Endothelial cell of umbilical vein (primary cell): Measurements from ENCODE around the gene PTTG1IP. TPM values are rescaled to one million over a fixed set of nuclear protein-coding genes. Genes with fewer than 3 reads are reported as not detected.

Source experiments
- BruUV-seq: library from RNA; stranded (reverse); fragments of 400-500 nt; replicated peaks from 2 replicates; lab custom pipeline; 2021; lab: Mats Ljungman, UMichigan
- CTCF ChIA-PET: fragments of 300-600, 350-600 bp; sonication (Branson Sonifier 250); formaldehyde crosslinking; loops from one replicate; lab custom pipeline; 2021; ENCODE audit warnings: antibody characterized with exemption, inconsistent platforms; lab: Charles Lee
- POLR2A ChIA-PET: fragments of 300-600, 350-600 bp; sonication (Branson Sonifier 250); formaldehyde crosslinking; loops from one replicate; lab custom pipeline; 2021; ENCODE audit warnings: antibody characterized with exemption, inconsistent platforms; lab: Charles Lee
- DNase-seq: peaks from one replicate; pipeline ENCODE4 v3.0.0-alpha.2; 2011; ENCODE audit warnings: low read depth, low spot score
- FAIRE-seq: peaks from 2 replicates; lab custom pipeline; 2011; peaks lifted over from hg19 to GRCh38; lab: Jason Lieb, UNC
- H2AFZ ChIP-seq: 2 replicates; pipeline ENCODE4 v1.6.0; 2012; ENCODE audit warnings: low read depth, low read length, control low read depth, inconsistent platforms
- H3K27ac ChIP-seq: 2 replicates; pipeline ENCODE4 v1.5.1; 2011; ENCODE audit warnings: low read depth, mild to moderate bottlenecking, control low read depth, low read length, moderate library complexity; ENCODE audit not compliant: insufficient read depth
- H3K27me3 ChIP-seq, 2 experiments: 2 replicates each; pipeline versions ENCODE4 v1.6.0 to v1.6.1; 2011; ENCODE audit warnings: low read length in 2 of 2, mixed read lengths in 1 of 2; ENCODE audit not compliant: control insufficient read depth in 2 of 2, insufficient read depth in 2 of 2
- H3K36me3 ChIP-seq, 2 experiments: 2 replicates in 1 of 2; 3 replicates in 1 of 2; pipeline ENCODE4 v1.5.1; 2011; ENCODE audit warnings: low read length in 2 of 2, mild to moderate bottlenecking in 1 of 2, moderate library complexity in 1 of 2; ENCODE audit not compliant: control insufficient read depth in 2 of 2, insufficient read depth in 2 of 2; ENCODE audit errors: extremely low read depth in 1 of 2
- H3K4me1 ChIP-seq: 3 replicates; pipeline ENCODE4 v1.5.1; 2011; ENCODE audit warnings: mild to moderate bottlenecking, low read length; ENCODE audit not compliant: control insufficient read depth, insufficient read depth; ENCODE audit errors: extremely low read depth
- H3K4me2 ChIP-seq: 2 replicates; pipeline ENCODE4 v1.6.1; 2011; ENCODE audit warnings: low read length, control low read depth, mixed read lengths; ENCODE audit not compliant: insufficient read depth
- H3K4me3 ChIP-seq, 3 experiments: fragments of 200-600 bp in 1 of 3; sonication (generic), shearing (Covaris generic) in 1 of 3; replicated peaks in 1 of 3; 2 replicates each; pipeline ENCODE4 v1.5.1; 2011 to 2016; ENCODE audit warnings: control low read depth in 3 of 3, low read length in 3 of 3, mild to moderate bottlenecking in 2 of 3, inconsistent platforms in 1 of 3, low read depth in 1 of 3, moderate library complexity in 1 of 3; ENCODE audit not compliant: insufficient read depth in 1 of 3
- H3K79me2 ChIP-seq: 2 replicates; pipeline ENCODE4 v1.6.0; 2012; ENCODE audit warnings: low read length, inconsistent platforms; ENCODE audit not compliant: control insufficient read depth, insufficient read depth
- H3K9ac ChIP-seq: replicated peaks from 2 replicates; pipeline ENCODE3; 2011; ENCODE audit warnings: low read length, control low read depth; ENCODE audit not compliant: insufficient read depth; ENCODE audit errors: extremely low read depth
- H3K9me1 ChIP-seq: replicated peaks from 3 replicates; pipeline ENCODE4 v1.6.0; 2011; ENCODE audit warnings: mild to moderate bottlenecking, low read length; ENCODE audit not compliant: control insufficient read depth, insufficient read depth; ENCODE audit errors: extremely low read depth
- H3K9me3 ChIP-seq: replicated peaks from 2 replicates; pipeline ENCODE4 v1.5.1; 2012; ENCODE audit warnings: low read length, inconsistent platforms; ENCODE audit not compliant: control insufficient read depth, insufficient read depth
- H4K20me1 ChIP-seq: replicated peaks from 2 replicates; pipeline ENCODE3; 2011; ENCODE audit warnings: mild to moderate bottlenecking, low read length; ENCODE audit not compliant: control insufficient read depth, insufficient read depth; ENCODE audit errors: extremely low read depth
- EZH2 ChIP-seq: IDR thresholded peaks from 2 replicates; pipeline ENCODE4 v1.6.1; 2012; ENCODE audit warnings: borderline replicate concordance, low read depth, mild to moderate bottlenecking, moderate library complexity, low read length, inconsistent platforms; ENCODE audit not compliant: severe bottlenecking
- FOS ChIP-seq: IDR thresholded peaks from 2 replicates; pipeline ENCODE4 v1.6.1; 2011; ENCODE audit warnings: mild to moderate bottlenecking, low read length, moderate library complexity, borderline replicate concordance; ENCODE audit not compliant: insufficient read depth
- GATA2 ChIP-seq: IDR thresholded peaks from 2 replicates; pipeline ENCODE4 v1.7.0; 2011; ENCODE audit warnings: low read depth, mild to moderate bottlenecking, moderate library complexity, mixed read lengths, low read length; ENCODE audit not compliant: insufficient read length, insufficient read depth
- JUN ChIP-seq: IDR thresholded peaks from 2 replicates; pipeline ENCODE4 v1.6.1; 2011; ENCODE audit warnings: borderline replicate concordance, low read depth; ENCODE audit not compliant: insufficient read length, insufficient read depth
- MYC ChIP-seq: IDR thresholded peaks from one replicate; pipeline ENCODE4 v1.6.1; 2011; ENCODE audit warnings: mild to moderate bottlenecking, low read depth, low read length
- POLR2A ChIP-seq: IDR thresholded peaks from 2 replicates; pipeline ENCODE4 v1.6.1; 2012; ENCODE audit warnings: low read depth, mild to moderate bottlenecking, control low read depth, low read length
- POLR2AphosphoS5 ChIP-seq: IDR thresholded peaks from 2 replicates; pipeline ENCODE4 v1.6.1; 2012; ENCODE audit warnings: low read depth, mild to moderate bottlenecking, control low read depth, low read length, moderate library complexity; ENCODE audit not compliant: insufficient read depth
- dilution Hi-C: fragments of 300-500 bp; cut with MboI; formaldehyde crosslinking; loops from one replicate; pipeline ENCODE4 v1.15.0; 2019; ENCODE audit warnings: low sequenced_read_pairs; ENCODE audit not compliant: extremely low pct_ligation_motif_present
- intact Hi-C: fragments of 100-400 bp; cut with micrococcal nuclease; formaldehyde crosslinking; loops from one replicate; pipeline ENCODE4 v1.10.0; 2022
- polyA plus RNA-seq, 4 experiments: library from polyadenylated mRNA; depleted of rRNA in 3 of 4; stranded (reverse) in 3 of 4; unstranded in 1 of 4; fragments of >200 nt; gene quantifications; 2 replicates each; pipeline versions ENCODE4 v1.2.1 to v1.2.3, GENCODE V29; 2011 to 2012; ENCODE audit warnings: missing spikeins in 1 of 4
- total RNA-seq: library from RNA; stranded (reverse); gene quantifications from 2 replicates; pipeline ENCODE4 v1.2.3, GENCODE V29; 2021
- TF ChIP-seq, protein P1 (sequence below), 2 donors: IDR thresholded peaks; 1 replicate in 1 of 2; 2 replicates in 1 of 2; pipeline ENCODE4 v1.5.1; 2011; ENCODE audit warnings: low read length in 2 of 2, mild to moderate bottlenecking in 2 of 2, moderate library complexity in 2 of 2, control low read depth in 1 of 2, inconsistent platforms in 1 of 2, low read depth in 1 of 2; ENCODE audit not compliant: insufficient read depth in 1 of 2; ENCODE audit errors: extremely low read depth in 1 of 2
- TF ChIP-seq, protein P2 (sequence below): IDR thresholded peaks from 2 replicates; pipeline ENCODE4 v1.6.1; 2011; ENCODE audit not compliant: insufficient read depth, insufficient read length

The PTTG1IP gene
- total and polyA plus RNA-seq, 2 donors (not counting 3 experiments of a cell fraction or from before 2014, with no cell fraction given), result 342 to 415 TPM

DNA sequence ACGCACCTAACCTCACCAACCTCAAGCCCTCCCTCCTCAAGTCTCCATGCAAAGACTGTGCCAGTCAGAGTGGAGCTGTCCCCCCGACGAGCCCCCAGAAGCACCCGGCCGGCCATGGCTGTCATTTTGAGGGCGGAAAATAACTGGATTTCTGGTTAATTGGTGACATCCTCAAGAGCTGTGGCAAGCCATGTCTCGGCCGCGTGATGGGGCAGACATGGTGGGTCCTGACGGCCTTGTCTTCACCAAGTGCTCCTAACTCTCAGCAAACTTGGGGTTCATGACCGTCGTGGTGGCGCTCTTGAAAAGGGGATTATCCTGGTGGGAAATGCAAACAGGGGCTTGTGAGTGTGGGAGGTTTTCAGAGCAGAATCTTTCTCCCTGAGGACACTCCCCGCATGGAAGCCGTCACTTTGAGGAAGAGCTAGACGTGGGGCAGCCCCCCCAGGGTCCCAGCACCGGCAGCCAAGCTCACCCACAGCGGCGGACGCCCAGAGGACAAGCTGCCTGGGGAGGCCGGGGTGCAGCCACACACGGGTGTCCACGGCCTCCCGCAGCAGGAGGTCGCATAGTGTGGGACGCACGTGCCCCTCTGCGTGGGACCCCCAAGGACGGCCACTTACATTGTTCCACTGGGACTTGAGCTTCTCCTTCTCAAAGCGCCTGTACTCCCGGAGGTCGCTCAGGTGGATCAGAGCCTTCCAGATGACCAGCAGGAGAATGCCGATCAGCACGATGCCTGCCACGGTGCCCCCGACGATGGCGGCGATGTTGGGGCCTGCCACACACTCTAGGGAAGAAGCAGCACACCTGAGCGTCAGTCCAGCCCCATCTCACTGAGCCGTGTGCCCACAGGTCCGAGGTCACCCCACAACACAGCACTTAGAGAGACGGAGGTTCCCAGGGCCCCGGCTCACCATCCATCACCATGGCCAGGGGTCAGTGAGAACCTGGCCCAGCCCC, 12.9 kb upstream of the PTTG1IP start:
- H3K9me3 ChIP-seq, result no peaks in the 10 kb centered on the region
- TF ChIP-seq POLR2AphosphoS5 (no peak), POLR2A (no peak), JUN (no peak), FOS (no peak), GATA2 (no peak), MYC (no peak), EZH2 (no peak)
- TF ChIP-seq, protein P1, sequence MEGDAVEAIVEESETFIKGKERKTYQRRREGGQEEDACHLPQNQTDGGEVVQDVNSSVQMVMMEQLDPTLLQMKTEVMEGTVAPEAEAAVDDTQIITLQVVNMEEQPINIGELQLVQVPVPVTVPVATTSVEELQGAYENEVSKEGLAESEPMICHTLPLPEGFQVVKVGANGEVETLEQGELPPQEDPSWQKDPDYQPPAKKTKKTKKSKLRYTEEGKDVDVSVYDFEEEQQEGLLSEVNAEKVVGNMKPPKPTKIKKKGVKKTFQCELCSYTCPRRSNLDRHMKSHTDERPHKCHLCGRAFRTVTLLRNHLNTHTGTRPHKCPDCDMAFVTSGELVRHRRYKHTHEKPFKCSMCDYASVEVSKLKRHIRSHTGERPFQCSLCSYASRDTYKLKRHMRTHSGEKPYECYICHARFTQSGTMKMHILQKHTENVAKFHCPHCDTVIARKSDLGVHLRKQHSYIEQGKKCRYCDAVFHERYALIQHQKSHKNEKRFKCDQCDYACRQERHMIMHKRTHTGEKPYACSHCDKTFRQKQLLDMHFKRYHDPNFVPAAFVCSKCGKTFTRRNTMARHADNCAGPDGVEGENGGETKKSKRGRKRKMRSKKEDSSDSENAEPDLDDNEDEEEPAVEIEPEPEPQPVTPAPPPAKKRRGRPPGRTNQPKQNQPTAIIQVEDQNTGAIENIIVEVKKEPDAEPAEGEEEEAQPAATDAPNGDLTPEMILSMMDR (IDR thresholded peaks at IDR 0.05; ENCODE audit: extremely low read depth in 1 of 2, insufficient read depth in 1 of 2, low read depth in 1 of 2, low read length in 2 of 2), result no peak
- TF ChIP-seq, protein P2, sequence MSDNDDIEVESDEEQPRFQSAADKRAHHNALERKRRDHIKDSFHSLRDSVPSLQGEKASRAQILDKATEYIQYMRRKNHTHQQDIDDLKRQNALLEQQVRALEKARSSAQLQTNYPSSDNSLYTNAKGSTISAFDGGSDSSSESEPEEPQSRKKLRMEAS, result no peak
- DNase-seq (no peak), FAIRE-seq (no peak)
- H3K79me2 ChIP-seq, result no peaks in the 10 kb centered on the region
- H3K4me2 ChIP-seq, result no peak overlapping the region
- ChIA-PET POLR2A (no interaction called here), CTCF (no interaction called here)
- H3K9ac ChIP-seq, result no peak overlapping the region
- no TSS peak for BruUV-seq
- no peaks in the 10 kb centered on the region for H3K36me3 ChIP-seq
- H3K27ac ChIP-seq, result no peak overlapping the region
- no peaks in the 10 kb centered on the region for H4K20me1 ChIP-seq
- peaks cover 12% of the 10 kb centered on the region for H3K4me1 ChIP-seq
- intact Hi-C loops, result no loop called here
- no peak overlapping the region for H3K4me3 ChIP-seq
- H3K9me1 ChIP-seq, result no peaks in the 10 kb centered on the region
- dilution Hi-C loops, result no loop called here
- no peaks in the 10 kb centered on the region for H3K27me3 ChIP-seq
- H2AFZ ChIP-seq, result no peak overlapping the region
